ENCODE data around the gene RAI1. TPM values are rescaled to one million over a fixed set of nuclear protein-coding genes. Genes with fewer than 3 reads are reported as not detected.
"Not testable (repeated sequence)": the region's sequence is repeated elsewhere in the genome, so short reads cannot be mapped to it uniquely, and the experiment has no call there.

The RAI1 gene, protein sequence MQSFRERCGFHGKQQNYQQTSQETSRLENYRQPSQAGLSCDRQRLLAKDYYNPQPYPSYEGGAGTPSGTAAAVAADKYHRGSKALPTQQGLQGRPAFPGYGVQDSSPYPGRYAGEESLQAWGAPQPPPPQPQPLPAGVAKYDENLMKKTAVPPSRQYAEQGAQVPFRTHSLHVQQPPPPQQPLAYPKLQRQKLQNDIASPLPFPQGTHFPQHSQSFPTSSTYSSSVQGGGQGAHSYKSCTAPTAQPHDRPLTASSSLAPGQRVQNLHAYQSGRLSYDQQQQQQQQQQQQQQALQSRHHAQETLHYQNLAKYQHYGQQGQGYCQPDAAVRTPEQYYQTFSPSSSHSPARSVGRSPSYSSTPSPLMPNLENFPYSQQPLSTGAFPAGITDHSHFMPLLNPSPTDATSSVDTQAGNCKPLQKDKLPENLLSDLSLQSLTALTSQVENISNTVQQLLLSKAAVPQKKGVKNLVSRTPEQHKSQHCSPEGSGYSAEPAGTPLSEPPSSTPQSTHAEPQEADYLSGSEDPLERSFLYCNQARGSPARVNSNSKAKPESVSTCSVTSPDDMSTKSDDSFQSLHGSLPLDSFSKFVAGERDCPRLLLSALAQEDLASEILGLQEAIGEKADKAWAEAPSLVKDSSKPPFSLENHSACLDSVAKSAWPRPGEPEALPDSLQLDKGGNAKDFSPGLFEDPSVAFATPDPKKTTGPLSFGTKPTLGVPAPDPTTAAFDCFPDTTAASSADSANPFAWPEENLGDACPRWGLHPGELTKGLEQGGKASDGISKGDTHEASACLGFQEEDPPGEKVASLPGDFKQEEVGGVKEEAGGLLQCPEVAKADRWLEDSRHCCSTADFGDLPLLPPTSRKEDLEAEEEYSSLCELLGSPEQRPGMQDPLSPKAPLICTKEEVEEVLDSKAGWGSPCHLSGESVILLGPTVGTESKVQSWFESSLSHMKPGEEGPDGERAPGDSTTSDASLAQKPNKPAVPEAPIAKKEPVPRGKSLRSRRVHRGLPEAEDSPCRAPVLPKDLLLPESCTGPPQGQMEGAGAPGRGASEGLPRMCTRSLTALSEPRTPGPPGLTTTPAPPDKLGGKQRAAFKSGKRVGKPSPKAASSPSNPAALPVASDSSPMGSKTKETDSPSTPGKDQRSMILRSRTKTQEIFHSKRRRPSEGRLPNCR (N-terminal part only)
- 10 to 100 TPM; 28.9 to 61.9 (median 40.3) TPM for total RNA-seq
- polyA plus RNA-seq, result 10 to 100 TPM in 1 of 3 donors, 1 to 10 TPM in 2; 5.4 to 19.7 (median 6.1) TPM
- long read RNA-seq, donor 1, partial matches to known transcripts, result 24 of 24 reads
- long read RNA-seq, donor 1, other reads (novel, unspliced or antisense), result 0 of 24 reads
- long read RNA-seq, donor 2, partial matches to known transcripts, result 20 of 21 reads
- long read RNA-seq, donor 2, other reads (novel, unspliced or antisense), result 0 of 21 reads

DNA sequence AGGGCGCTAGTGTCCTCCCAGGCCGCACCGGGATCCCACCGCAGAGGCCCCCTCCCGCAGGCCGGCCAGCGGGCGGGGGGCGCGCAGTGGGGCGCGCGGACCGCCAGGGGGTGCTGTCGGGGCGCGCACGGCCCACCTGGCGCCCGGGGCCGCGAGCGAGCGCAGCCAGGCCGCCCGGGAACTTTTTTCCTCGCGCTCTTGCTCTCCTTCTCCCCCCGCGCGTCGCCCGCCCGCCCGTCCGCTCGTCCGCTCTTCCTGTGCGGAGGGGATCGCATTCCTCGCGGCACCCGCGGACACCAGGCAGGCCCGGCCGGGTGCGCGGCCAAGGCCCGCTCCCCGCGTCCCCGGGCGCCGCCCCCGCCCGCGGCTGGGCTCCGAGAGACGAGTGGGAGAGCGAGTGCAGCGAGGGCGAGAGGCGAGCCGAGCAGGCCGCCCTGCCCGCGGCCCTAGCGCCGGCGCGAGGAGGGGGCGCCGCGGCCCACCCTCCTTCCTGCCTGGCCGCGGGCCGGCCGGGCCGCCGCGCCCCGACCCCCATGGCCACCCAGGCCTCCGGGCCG is at the start of gene RAI1:
RAI1 (plus strand) TSS at position 272 of the 557 bp plus-strand sequence. CDS start 111,491 bp downstream, outside the sequence.
- 0 to 1% (median 1%) methylated on average over 4 to 84 of the region's 84 CpGs for WGBS, 5 donors
- DNase-seq, result peak; percentile 94
- intact Hi-C loops (cut with DNase I; ENCODE audit: low total_unique reads), result loop anchor here (2.0 to 10.0 kb wide), 2 partner anchors 180 to 354 kb away; partner anchors contain the start of genes ATPAF2 and GID4

DNA sequence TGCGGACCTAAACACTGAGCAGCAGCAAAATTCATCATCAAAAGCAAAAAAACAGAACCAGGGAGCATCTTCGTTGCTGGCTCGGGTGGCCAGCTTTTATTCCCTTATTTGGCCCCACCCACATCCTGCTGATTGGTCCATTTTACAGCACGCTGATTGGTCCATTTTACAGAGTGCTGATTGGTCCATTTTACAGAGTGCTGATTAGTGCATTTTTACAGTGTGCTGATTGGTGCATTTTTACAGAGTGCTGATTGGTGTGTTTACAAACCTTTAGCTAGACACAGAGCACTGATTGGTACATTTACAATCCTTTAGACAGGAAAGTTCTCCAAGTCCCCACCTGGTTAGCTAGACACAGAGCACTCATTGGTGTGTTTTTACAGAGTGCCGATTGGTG is 48.6 kb upstream of the RAI1 start:
- H3K36me3 ChIP-seq; H3K9me3 ChIP-seq; H3K27ac ChIP-seq; intact Hi-C loops (cut with DNase I; ENCODE audit: low total_unique reads); H3K4me3 ChIP-seq; H3K27me3 ChIP-seq (replicated peaks in 1 of 7); DNase-seq: not testable (repeated sequence)
- WGBS, 5 donors, result 79 to 85% (median 84%) methylated on average over 5 of the region's 5 CpGs
- H3K4me1 ChIP-seq, result peaks cover 0 to 19% (median 4%) of the 10 kb centered on the region in 6 donors

More for the DNA sequence above, at the start of gene RAI1:
- Histone ChIP-seq H3K27ac (peak within 1 kb of the TSS; percentile 90 to 96 (median 94)), H3K4me1 (peaks cover 19 to 70% (median 48%) of the 10 kb centered on the region in 6 donors), H3K4me3 (peak within 1 kb of the TSS; percentile 66 to 93 (median 81)), H3K9me3 (no peaks in the 10 kb centered on the region), H3K27me3 (replicated peaks in 1 of 7) (no peaks in the 10 kb centered on the region), H3K36me3 (no peaks in the 10 kb centered on the region)
- TF ChIP-seq POLR2AphosphoS5 (IDR thresholded peaks at IDR 0.05) (peak; percentile 67 to 83 (median 79)), POLR2A (IDR thresholded peaks at IDR 0.05) (no peak)
- TF ChIP-seq, protein P1, sequence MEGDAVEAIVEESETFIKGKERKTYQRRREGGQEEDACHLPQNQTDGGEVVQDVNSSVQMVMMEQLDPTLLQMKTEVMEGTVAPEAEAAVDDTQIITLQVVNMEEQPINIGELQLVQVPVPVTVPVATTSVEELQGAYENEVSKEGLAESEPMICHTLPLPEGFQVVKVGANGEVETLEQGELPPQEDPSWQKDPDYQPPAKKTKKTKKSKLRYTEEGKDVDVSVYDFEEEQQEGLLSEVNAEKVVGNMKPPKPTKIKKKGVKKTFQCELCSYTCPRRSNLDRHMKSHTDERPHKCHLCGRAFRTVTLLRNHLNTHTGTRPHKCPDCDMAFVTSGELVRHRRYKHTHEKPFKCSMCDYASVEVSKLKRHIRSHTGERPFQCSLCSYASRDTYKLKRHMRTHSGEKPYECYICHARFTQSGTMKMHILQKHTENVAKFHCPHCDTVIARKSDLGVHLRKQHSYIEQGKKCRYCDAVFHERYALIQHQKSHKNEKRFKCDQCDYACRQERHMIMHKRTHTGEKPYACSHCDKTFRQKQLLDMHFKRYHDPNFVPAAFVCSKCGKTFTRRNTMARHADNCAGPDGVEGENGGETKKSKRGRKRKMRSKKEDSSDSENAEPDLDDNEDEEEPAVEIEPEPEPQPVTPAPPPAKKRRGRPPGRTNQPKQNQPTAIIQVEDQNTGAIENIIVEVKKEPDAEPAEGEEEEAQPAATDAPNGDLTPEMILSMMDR (IDR thresholded peaks at IDR 0.05 in 8 of 11, conservative IDR thresholded peaks at IDR 0.05 in 3 of 11), result peak in 8 of 11 experiments; percentile 46 to 95 (median 84)

DNA sequence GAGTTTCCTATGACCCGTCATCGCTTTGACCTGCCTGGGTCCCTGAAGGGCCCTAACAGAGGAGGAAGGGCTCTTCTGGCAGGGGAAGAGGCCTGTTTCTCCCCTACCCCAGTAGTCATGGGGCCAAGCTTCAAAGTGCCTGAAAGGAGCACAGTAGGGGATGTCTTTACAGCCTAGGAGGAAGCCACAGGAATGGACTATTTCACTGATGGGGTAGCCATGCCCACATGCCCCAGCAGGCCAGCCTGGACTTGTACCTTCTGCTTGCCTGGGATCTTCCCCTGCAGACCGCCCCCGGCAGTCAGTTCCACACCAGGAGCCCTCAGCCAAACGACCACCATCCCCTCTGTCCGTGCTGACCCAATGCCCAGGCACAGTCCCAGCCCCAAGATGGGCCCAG is 47.9 kb upstream of the RAI1 start:
- TF ChIP-seq POLR2AphosphoS5 (IDR thresholded peaks at IDR 0.05) (no peak), POLR2A (IDR thresholded peaks at IDR 0.05) (no peak)
- TF ChIP-seq, protein P1 (IDR thresholded peaks at IDR 0.05 in 8 of 11, conservative IDR thresholded peaks at IDR 0.05 in 3 of 11), result no peak
- Histone ChIP-seq H3K36me3 (no peaks in the 10 kb centered on the region), H3K9me3 (peaks cover 0 to 9% (median 0%) of the 10 kb centered on the region in 8 donors), H3K27ac (no peak overlapping the region), H3K27me3 (replicated peaks in 1 of 7) (no peaks in the 10 kb centered on the region), H3K4me3 (no peak overlapping the region), H3K4me1 (peaks cover 0 to 16% (median 4%) of the 10 kb centered on the region in 6 donors)
- WGBS, 5 donors, result 90 to 95% (median 91%) methylated on average over 6 of the region's 6 CpGs
- DNase-seq, result no peak
- intact Hi-C loops (cut with DNase I; ENCODE audit: low total_unique reads), result no loop called here

Measured in spleen (tissue), 13 donors.